C4-2B (cell line): ENCODE results near the gene PTPRJ.
"Not testable (repeated sequence)": the region's sequence is repeated elsewhere in the genome, so short reads cannot be mapped to it uniquely, and the experiment has no call there.

Experiments used
- CTCF ChIP-seq: fragments of 450-650 bp; conservative IDR thresholded peaks from 2 replicates; pipeline ENCODE4 v1.5.1; 2017; ENCODE audit warnings: mild to moderate bottlenecking
- ZFX ChIP-seq: fragments of 450-650 bp; IDR thresholded peaks from 2 replicates; pipeline ENCODE4 v1.6.1; 2017

DNA sequence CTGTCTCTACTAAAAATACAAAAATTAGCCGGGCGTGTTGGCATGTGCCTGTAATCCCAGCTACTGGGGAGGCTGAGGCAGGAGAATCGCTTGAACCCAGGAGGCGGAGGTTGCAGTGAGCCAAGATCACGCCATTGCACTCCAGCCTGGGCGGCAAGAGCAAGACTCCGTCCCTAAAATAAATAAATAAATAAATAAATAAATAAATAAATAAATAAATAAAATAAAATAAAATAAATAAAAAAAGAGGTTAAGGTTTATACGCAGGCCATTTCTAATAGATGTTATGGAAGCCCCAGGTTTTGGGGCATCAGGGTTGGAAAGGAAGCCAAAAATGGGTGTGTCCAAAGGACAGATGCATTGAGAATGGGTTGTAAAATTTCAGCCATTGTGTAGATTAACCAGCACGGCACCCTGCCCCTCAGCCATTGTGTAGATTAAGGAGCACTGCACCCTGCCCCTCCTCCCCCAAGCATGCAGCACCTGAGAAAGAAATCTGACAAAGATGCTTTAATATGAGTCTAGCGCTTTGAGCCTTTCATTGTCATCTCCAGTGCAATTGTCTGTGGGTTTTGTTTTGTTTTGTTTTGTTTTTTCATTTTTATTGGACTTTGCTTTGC is 41.0 kb downstream of the PTPRJ start:
- TF ChIP-seq ZFX, CTCF: not testable (repeated sequence)
